NCI-H2196 (cell line): Measurements from ENCODE around the gene BROX.
A peak's percentile ranks its signal among the peaks of the same experiment; 100 is the strongest.
"Not testable (repeated sequence)": the region's sequence is repeated elsewhere in the genome, so short reads cannot be mapped to it uniquely, and the experiment has no call there.

ENCODE experiments used
- DNase-seq: peaks from one replicate; lab custom pipeline; 2025; ENCODE audit not compliant: unreplicated experiment; lab: John Stamatoyannopoulos, UW

BROX gene, protein sequence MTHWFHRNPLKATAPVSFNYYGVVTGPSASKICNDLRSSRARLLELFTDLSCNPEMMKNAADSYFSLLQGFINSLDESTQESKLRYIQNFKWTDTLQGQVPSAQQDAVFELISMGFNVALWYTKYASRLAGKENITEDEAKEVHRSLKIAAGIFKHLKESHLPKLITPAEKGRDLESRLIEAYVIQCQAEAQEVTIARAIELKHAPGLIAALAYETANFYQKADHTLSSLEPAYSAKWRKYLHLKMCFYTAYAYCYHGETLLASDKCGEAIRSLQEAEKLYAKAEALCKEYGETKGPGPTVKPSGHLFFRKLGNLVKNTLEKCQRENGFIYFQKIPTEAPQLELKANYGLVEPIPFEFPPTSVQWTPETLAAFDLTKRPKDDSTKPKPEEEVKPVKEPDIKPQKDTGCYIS

GRCh38 chr1:222712253-222713090 is at the start of gene BROX, which contains the start of gene AIDA:
BROX (plus strand) TSS chr1:222712564; CDS start chr1:222715700, 3,136 bp downstream.
AIDA (minus strand) TSS chr1:222712491; CDS start chr1:222712317, 174 bp downstream.
- DNase-seq: peak; percentile 88

DNA sequence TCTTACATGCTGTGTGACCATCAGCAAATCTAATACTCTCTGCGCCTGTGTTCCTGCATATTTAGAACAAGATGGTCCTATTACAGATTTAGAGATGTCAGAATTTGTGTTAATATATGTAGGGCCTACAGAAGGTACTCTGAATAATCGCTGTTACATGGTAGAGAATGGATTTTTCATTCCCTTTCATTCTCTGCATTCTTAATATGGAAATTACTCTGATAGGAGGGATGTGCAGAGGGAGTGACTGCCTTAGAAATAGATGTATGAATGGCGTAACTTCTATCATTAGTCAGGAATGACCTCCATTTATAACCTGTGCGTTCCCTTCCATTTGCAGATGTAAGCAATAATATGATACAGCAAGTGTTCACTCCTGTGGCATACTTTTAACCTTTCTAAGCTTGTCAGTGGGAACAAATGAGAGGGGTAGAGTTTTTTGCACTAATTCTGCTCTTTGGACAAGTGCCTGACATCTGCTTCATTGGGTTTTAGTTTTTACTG is 48.9 kb upstream of the BROX start:
- DNase-seq: no peak

- no peak for DNase-seq
Observed at GRCh38 chr1:222665964-222666363, 46.4 kb upstream of the BROX start.

DNA sequence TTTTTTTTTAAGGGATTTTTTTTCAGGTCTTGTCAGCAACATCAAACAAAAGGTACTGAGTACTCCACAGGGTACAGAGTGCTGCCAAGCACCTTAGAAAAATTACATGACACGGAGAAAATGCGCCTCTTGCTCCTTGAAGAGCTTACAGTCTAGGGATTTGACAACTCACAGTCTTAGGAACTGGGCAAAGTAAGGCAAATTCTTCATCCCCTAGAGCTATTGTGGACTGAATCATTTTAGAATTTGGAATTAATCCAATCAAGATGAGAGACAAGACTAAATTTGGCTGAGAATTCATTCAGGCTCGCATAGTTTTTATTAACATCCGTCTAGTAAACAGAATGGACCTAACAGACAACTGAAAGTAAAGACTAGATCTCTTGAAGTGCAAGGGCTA is 44.2 kb upstream of the BROX start:
- not testable (repeated sequence) for DNase-seq

- DNase-seq: not testable (repeated sequence)
Observed at GRCh38 chr1:222669107-222669506, 43.3 kb upstream of the BROX start.

DNA sequence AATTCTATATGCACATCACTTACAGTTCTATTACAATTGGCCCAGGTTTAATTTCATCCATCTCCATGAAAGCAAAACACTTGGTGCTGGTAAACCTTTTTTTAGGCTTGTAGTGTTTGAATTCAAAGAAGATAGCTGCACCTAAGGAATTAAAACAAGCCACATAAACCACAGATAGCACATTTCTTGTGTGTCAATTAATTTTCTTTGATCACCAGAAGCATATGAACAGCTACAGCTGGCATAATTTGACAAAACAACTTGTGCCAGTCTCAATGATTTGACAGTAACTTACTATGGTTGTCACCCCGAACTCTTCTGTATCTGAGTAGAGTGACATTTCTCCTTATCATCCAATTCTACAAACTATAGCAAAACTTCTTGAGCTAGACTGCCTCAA is 42.3 kb upstream of the BROX start:
- no peak for DNase-seq

DNA sequence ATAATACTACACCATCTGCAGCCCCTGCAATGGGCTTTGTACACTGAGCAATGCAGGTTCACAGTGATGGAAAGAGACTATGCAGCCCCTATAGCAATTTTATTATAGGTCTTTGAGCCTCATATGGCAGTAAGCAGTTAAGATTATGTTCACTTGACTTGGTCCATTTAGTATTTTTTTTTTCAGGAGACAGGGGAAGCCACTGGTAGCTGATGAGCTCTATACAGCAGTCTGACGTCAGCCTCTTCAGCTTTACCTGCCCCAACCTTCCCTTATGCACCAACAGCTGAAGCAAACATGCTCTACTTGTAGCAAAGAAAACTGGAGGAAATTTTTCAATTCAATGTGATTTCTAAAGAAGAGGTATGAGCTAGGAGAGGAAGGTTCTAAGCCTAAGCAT is 32.3 kb upstream of the BROX start:
- no peak for DNase-seq

- no peak for DNase-seq
Observed at GRCh38 chr1:222691016-222691415, 21.3 kb upstream of the BROX start.

DNA sequence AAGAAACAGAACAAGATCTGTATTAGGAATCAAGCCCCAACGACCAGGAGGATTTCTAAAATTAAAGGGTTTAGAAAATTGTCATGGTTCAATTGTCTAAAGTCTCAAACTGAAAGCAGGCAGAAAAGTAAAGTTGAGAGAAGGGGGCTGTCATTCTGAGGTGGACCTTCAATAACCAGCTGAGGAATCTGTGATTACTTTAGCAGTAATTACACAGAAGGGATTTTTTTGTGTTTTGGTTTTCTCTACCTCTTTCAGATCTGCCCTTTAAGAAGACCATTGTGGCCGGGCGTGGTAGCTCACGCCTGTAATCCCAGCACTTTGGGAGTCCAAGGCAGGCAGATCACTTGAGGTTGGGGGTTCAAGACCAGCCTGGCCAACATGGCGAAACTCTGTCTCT is 17.4 kb upstream of the BROX start:
- DNase-seq: no peak

DNA sequence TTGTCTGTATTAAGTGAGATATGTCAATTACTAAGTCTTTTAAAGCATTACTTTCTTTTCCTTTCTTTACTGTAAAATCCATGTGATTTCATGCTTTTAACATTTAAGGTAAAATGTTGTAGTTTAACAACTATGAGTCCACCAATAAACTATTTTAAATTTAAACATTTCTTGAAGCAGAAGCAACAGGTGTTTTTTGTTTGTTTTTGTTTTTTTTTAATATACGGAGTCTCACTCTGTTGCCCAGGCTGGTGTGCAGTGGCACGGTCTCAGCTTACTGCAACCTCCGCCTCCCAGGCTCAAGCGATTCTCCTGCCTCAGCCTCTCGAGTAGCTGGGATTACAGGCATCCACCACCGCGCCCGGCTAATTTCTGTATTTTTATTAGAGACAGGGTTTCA is 15.6 kb upstream of the BROX start:
- DNase-seq: no peak

DNA sequence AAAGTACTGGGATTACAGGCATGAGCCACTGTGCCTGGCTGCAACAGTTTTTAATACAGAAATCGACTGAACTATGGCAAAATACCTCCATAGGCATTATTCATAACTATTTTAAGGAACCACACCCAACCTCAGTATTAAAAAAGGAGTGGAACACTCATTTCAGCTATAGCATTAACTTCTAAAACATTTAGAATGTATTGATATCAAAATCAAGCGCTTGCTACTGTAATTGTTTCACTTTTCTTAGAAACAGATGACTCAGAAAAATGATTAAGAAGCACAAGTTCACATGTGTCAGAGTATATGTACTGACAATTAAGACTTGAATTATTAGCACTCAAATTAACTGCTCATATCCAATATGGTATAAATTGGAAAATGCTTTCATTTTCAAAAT is 15.2 kb upstream of the BROX start:
- DNase-seq: no peak

DNA sequence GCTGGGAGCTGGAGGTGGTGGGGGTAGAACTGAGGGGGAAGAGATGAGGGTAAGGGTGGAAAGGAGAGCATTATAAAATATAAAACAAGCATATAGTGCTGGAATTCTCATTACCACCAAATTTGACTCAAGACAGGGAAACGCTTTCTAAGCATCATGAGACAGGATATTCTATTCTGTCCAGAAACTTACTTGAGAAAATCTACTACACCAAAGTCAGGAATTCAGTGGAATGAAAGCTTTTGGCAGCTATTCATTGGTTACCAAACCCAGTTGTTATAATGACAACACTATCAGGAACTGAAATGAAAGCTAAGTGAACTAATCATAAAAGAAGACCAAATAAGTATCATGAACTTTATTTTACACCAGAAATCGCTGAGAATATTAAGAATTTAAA is 14.5 kb upstream of the BROX start:
- no peak for DNase-seq

DNA sequence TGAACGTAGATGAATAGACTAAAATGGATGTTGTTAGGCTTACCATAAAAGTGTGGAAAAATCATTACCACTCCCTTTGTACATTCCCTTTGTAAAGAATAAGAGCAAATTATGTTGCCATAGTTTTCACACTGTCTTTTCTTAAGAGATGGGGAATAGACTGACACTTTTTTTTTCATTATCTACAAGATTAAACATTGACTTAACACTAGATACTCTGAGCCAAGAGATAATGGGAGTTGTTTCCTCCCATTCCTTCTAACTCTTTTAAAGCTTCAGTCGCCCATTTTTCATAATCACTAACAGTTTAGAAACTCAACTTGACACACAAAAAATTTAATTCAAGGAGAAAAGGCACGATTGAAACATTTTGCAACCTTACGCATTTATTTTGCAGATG is 10.2 kb upstream of the BROX start:
- DNase-seq: no peak

DNA sequence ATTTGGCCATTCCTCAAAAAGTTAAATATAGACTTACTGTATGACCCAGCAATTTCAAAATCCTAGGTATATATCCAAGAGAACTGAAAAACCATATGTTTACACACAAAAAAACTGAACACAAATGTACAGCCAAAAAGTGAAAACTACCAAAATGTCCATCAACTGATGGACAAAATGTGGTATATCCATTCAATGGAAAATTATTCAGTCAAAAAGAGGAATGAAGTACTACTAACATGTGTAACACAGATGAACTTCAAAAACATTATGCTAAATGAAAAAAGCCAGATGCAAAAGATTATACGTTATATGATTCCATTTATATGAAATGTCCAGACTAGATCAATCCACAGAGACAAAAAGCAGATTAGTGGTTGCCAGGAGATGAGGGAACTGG is 8.1 kb upstream of the BROX start:
- DNase-seq: no peak

DNA sequence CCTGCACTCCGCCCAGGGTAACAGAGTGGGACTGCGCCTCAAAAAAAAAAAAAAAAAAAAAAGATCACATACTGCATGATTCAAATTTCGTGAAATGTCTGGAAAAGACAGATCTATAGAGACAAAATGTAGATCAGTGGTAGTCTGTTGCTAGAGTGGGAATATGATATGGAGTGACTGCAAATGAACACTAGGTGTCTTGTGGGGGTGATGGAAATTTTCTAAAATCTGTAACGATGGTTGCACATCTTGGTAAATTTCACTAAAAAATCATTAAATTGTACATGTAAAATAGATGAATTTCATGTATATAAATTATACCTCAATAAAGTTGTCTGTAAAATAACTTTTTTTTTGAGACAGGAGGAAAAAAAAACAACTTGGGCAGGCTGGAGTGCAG is 5.5 kb upstream of the BROX start:
- DNase-seq: no peak

DNA sequence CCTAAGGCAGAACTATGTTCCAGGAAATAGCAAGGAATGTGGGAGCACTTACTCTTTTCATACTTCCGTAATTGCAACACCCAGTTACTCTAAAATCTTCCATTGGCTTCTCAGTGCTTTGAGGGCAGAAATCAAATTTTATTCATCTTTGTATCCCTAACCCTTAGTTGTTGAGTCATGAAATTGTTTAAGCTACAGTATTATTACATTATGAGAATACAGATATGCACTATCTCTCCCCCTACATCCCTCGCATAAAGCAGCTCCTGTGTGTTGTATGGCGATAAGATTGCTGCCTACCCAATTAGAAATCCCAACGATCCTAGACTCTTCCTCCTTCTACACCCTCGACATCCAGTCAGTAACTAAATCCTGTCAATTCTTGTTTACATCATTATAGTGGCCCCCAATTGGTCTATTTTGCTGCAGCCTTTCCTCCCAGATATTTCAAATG is 2.6 kb upstream of the BROX start:
- no peak for DNase-seq

GRCh38 chr1:222711319-222712252 is 778 bp upstream of the BROX start:
- no peak for DNase-seq

- peak; percentile 95 for DNase-seq
Observed at GRCh38 chr1:222713091-222713961, 962 bp downstream of the BROX start.

DNA sequence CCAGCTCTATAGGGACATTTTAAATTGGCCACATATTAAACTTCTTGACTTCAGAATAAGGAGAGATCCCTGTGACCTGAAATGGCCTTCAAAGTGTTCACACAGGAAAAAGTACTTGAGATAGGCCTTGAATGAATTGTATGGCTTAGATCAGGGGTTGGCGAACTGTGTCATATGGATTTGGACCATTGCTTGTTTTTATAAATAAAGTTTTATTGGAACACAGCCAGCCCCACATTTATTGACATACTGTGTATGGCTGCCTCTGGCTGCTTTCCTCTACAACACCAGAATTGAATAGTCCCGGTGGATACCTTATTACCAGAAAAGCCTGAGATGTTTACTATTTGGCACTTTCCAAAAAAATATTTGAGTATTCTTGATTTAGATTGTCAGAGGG is 4.0 kb downstream of the BROX start:
- DNase-seq: no peak

GRCh38 chr1:222728746-222729145 is 16.4 kb downstream of the BROX start:
- no peak for DNase-seq
